GM18520 (cell line): ENCODE data around the gene SUGCT.
"Not testable (repeated sequence)": the region's sequence is repeated elsewhere in the genome, so short reads cannot be mapped to it uniquely, and the experiment has no call there.

Experiments
- ATAC-seq: cut with Tn5 transposase; IDR thresholded peaks from one replicate; pipeline ENCODE4 v1.9.1; 2021; ENCODE audit not compliant: unreplicated experiment

The SUGCT gene

DNA sequence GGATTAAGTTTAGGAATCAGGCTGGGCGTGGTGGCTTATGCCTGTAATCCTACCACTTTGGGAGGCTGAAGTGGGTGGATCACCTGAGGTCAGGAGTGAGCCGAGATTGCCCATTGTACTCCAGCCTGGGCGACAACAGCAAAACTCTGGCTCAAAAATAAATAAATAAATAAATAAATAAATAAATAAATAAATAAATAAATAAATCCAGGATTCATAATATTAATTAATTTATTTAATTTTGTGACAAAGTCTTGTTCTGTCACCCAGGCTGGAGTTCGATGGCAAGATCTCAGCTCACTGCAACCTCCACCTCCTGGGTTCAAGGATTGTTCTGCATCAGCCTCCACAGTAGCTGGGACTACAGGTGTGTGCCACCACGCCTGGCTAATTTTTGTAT is 4.2 kb downstream of the SUGCT start:
- no peak for ATAC-seq

DNA sequence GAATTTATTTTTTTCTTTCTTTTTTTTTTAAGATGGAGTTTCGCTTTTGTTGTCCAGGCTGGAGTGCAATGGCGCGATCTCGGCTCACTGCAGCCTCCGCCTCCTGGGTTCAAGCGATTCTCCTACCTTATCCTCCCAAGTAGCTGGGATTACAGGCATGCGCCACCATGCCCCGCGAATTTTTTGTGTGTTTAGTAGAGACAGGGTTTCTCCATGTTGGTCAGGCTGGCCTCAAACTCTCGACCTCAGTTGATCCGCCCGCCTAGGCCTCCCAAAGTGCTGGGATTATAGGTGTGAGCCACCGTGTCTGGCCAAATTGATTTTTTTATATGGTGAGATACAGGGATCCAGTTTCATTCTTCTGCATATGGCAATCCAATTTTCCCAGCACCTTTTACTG is 5.1 kb downstream of the SUGCT start:
- ATAC-seq = not testable (repeated sequence)

DNA sequence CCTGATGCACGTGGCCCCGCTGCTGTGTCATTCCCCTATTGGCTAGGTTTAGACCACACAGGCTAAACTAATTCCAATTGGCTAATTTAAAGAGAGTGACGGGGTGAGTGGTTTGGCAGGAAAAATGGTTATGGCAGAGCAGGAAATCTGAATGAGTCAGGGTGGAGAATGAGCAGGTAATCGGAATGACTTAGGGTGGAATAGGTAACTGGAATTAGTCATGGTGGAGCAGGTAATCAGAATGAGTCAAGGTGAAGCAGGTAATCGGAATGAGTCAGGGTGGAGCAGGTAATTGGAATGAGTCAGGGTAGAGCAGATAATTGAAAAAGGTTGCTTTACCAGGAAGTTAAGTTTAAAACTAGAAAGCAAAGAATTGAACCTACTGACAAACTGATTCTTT is 7.1 kb downstream of the SUGCT start:
- not testable (repeated sequence) for ATAC-seq

- not testable (repeated sequence) for ATAC-seq
These were observed 10.9 kb downstream of the SUGCT start for GRCh38 chr7:40145596-40146130.

DNA sequence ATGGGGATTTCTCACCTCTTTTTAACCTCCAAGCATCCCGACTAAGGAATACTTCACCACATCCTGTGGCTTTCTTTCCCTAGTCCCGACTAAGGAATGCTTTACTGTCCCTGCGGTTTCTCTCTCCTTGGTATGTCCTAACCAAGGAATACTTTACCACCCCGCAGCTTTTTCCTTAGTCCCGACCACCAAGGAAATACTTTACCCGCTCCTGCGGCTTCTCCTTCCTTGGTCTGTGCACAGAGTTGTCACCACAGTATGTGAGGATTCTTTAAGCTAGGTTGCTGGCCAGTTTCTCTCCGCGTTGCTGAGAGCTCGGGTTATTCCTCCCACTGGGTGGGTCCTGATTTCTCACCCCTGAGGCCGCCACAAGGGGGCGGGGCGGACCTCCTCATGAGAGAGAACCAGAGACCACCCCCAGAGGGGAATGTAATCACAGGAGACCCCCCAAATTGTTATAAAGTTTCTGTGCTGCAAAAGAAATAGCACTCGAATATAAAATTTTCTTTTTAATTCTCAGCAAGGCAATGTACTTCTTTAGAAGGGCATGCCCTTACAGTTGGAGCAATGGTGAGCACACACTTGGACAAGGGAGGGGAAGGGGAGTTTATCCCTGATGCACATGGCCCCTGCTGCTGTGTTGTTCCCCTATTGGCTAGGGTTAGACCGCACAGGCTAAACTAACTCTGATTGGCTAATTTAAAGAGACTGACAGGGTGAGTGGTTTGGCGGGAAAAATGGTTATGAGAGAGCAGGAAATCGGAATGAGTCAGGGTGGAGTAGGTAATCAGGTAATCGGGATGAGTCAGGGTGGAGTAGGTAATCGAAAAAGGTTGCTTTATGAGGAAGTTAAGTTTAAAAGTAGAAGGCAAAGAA is 12.8 kb downstream of the SUGCT start:
- no peak for ATAC-seq

GRCh38 chr7:40148247-40148580 is 13.4 kb downstream of the SUGCT start:
- not testable (repeated sequence) for ATAC-seq

DNA sequence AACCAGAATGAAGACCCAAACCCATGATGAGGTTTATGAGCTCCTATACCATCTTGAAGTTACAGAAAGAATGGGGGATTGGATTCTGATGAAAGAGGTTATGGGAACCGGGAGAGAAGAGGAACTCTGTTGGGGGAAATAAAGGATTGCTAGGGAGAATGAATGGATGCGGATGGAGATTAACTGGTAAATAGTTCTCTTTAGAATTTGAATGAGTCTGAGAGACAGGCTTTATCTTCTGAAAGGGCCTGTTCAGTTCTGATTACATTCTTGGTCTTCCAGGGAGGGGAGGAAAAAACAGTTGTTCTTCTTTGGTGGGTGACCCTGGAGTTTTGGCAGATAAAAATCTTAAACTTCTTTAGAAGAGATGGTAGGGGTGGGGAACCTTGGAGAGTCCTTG is 13.9 kb downstream of the SUGCT start:
- no peak for ATAC-seq

- no peak for ATAC-seq
These were observed 16.7 kb downstream of the SUGCT start for GRCh38 chr7:40151504-40151903.

DNA sequence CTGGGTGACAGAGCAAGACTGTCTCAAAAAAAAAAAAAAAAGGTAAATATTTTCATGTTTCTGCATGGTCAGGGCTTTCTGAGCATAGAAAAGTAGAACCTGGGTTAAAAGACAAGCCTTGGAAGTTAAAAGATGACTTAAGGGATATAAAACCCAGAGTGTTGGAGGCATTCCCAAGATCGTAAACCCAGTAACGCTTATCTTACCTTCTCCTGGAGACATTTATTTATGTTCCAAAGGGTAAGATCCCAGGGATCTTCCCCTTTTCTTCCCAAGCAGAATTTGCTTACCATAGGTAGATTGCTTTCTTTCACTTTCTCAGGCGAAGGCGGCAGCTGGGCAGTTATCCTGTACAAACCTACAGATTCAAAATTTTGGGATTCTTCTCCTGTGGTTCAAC is 22.2 kb downstream of the SUGCT start:
- ATAC-seq = no peak

DNA sequence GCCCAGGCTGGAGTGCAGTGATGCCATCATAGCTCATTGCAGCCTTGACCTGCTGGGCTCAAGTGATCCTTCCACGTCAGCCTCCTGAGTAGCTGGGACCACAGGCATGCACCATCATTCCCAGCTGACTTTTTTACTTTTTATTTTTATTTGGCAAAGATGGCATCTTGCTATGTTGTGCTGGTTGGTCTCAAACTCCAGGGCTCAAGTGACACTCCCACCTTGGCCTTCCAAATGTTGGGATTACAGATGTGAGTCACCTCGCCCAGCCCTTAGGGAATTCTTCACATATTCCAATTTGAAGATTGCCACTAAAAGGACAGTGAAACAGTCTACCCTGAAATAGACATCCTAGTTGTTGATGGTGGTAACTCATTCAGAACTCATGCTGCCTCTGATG is 27.7 kb downstream of the SUGCT start:
- no peak for ATAC-seq

- ATAC-seq = no peak
These were observed 30.4 kb downstream of the SUGCT start for GRCh38 chr7:40165216-40165615.

- no peak for ATAC-seq
These were observed 32.5 kb downstream of the SUGCT start for GRCh38 chr7:40167291-40167690.

- ATAC-seq = not testable (repeated sequence)
These were observed 33.5 kb downstream of the SUGCT start for GRCh38 chr7:40168266-40168665.

DNA sequence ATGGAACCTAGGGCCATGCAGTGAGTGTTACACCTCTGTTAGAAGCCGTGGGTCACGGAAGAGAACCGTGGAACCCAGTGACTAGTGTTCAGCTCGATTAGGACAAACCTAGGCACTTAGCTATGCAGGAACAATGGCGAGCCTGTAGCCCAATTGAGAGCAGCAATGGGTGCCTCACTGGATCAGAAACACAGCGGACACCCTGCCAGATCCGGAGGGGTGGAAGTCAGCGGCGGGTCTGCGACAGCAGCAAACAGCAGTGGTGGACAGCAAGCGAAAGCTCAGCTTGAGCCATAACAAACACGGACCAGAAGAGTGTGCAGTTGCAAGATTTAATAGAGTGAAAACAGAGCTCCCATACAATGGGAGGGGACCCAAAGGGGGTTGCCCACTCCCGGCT is 38.3 kb downstream of the SUGCT start:
- not testable (repeated sequence) for ATAC-seq

DNA sequence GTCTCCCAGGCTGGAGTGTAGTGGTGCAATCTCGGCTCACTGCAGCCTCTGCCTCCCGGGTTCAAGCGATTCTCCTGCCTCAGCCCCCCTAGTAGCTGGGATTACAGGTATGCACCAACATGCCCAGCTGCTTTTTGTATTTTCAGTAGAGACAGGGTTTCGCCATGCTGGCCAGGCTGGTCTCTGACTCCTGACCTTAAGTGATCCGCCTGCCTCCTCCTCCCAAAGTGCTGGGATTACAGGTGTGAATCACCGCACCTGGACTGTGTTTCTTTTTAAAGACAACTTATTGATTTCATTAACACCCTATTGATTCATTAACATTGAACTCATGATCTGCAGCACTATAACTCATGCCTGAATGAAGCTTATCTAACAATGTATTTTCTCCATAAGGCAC is 40.5 kb downstream of the SUGCT start:
- ATAC-seq = not testable (repeated sequence)

DNA sequence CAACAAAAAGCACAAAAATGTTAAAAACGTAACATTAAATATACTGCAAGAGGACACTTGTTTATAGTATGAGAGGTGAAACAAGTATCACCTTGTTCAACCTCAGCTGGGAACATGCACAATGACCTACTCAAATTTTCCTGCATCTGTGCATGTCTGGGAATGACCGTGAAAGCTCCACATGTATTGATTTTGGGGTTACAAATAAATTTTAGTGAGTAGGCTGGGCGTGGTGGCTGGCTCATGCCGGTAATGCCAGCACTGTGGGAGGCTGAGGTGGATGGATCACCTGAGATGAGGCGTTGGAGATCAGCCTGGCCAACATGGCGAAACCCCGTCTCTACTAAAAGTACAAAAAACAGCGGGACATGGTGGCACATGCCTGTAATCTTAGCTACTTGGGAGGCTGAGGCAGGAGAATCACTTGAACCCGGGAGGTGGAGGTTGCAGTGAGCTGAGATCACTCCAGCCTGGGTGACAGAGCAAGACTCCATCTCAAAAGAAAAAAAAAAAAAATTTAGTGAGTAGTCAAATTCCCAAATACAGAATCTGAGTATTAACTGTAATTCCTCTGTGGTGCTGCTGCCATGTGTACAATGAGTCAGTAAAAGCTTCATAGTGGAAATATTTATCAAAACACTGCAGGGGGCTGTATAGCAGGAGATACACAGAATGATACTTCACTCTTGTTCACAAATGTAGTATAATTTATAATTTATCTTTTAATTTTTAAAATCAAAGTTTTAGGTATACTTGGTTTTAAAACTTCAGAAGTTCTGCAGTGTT is 41.1 kb downstream of the SUGCT start:
- ATAC-seq = no peak

DNA sequence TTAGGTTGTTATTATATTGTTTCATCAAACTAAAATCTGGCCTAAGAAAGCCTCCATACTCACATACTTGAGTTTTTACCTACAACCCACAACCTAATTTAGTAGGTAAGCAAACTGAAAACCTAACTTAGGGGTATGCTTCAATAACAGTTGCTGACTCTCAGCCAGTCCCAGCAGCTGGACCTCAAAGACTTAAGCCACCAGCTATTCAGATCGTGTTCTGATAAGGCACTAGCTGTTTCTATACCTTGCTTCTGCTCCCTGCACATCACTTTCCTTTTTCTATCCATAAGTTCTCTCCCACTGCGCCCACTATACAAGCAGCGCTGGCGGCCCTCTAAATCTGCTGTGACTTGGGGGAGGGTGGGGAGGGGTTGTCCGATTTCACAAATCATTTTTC is 42.3 kb downstream of the SUGCT start:
- no peak for ATAC-seq

DNA sequence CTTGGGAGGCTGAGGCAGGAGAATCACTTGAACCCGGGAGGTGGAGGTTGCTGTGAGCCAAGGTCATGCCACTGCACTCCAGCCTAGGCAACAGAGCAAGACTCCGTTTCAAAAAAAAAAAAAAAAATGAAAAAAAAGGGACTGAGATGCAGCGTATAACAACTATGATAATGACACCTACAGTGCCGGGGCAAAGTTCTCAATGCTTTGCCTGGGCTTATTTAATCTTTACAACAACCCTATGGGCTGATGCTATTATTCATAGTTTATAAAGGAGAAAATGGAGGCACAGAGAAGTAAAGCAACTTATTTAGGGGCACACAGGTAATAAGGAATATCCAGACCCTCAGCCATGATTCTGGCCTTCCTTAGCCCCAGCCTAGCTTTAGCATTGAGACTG is 47.6 kb downstream of the SUGCT start:
- no peak for ATAC-seq

DNA sequence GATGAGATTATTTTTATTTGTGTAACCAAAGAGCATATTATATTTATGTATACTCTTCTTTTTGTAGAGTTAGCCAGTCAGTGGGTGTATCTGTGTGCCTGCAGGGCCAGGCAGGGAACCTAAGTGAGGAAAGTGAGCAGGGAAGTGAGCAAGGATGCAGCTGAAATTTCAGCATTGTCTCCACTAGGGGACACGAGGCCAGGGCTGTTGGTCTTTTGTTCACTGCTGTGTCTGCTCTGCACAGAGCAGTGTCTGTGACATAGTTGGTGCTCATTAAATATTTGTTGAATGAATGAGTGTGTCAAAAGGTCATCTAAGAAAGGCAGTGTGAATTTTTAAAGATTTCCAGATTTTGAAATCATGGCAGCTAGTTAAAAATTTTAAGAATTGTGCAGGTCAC is 51.8 kb downstream of the SUGCT start:
- ATAC-seq = no peak

- ATAC-seq = no peak
These were observed 57.2 kb downstream of the SUGCT start for GRCh38 chr7:40192036-40192435.

GRCh38 chr7:40194745-40195144 is 59.9 kb downstream of the SUGCT start:
- ATAC-seq = no peak

DNA sequence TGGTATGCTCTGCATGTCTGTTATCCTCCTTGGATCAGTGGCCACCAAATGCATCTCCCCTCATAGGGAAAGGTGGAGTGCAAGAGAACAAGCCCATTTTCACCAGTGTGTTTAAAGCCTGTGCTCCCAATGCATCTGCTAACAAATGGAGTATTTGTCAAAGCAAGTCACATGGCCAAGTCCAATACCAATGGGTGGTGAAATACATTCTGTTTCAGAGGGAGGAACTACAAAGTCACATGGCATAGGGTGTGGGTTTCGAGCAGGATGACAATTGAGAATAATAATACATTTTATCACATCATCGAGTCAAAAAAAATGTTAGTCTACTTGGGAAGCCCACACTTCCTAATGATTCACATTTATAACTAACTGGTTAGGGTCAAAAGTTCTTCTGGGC is 62.7 kb downstream of the SUGCT start:
- ATAC-seq = no peak
